Fibroblast of lung (primary cell): ENCODE data around the gene APMAP. TPM values are rescaled to one million over a fixed set of nuclear protein-coding genes. Genes with fewer than 3 reads are reported as not detected.

Experiments
- DNase-seq, 2 donors: peaks; one replicate each; pipeline versions ENCODE4 v3.0.0 to v3.0.0-alpha.2; 2010; ENCODE audit warnings: low read depth in 2 of 2
- H2AFZ ChIP-seq: 2 replicates; pipeline ENCODE4 v1.5.1; 2012; ENCODE audit warnings: low read length, control low read depth, inconsistent platforms
- H3K27ac ChIP-seq: 2 replicates; pipeline ENCODE4 v1.5.1; 2011; ENCODE audit warnings: low read length, control low read depth; ENCODE audit not compliant: insufficient read depth
- H3K27me3 ChIP-seq: 2 replicates; pipeline ENCODE4 v1.5.1; 2011; ENCODE audit warnings: mild to moderate bottlenecking, low read length; ENCODE audit not compliant: control insufficient read depth, insufficient read depth
- H3K36me3 ChIP-seq: 2 replicates; pipeline ENCODE4 v1.5.1; 2011; ENCODE audit warnings: low read length; ENCODE audit not compliant: control insufficient read depth, insufficient read depth
- H3K4me1 ChIP-seq: 2 replicates; pipeline ENCODE4 v1.5.1; 2011; ENCODE audit warnings: low read length; ENCODE audit not compliant: control insufficient read depth, insufficient read depth; ENCODE audit errors: extremely low read depth
- H3K4me2 ChIP-seq: 2 replicates; pipeline ENCODE4 v1.5.1; 2011; ENCODE audit warnings: low read length, control low read depth; ENCODE audit not compliant: insufficient read depth; ENCODE audit errors: extremely low read depth
- H3K4me3 ChIP-seq, 4 experiments: fragments of 200-600 bp in 1 of 4; sonication (generic) in 1 of 4; replicated peaks in 1 of 4; 2 replicates each; pipeline ENCODE4 v1.5.1; 2011 to 2016; ENCODE audit warnings: low read length in 4 of 4, low read depth in 3 of 4, mild to moderate bottlenecking in 3 of 4, control low read depth in 2 of 4, inconsistent platforms in 1 of 4, mixed read lengths in 1 of 4; ENCODE audit not compliant: insufficient read depth in 1 of 4; ENCODE audit errors: control extremely low read depth in 1 of 4
- H3K79me2 ChIP-seq: 2 replicates; pipeline ENCODE4 v1.5.1; 2012; ENCODE audit warnings: mild to moderate bottlenecking, low read length, inconsistent platforms; ENCODE audit not compliant: control insufficient read depth, insufficient read depth
- H3K9ac ChIP-seq: 2 replicates; pipeline ENCODE4 v1.5.1; 2011; ENCODE audit warnings: mild to moderate bottlenecking, low read length, control low read depth; ENCODE audit not compliant: insufficient read depth
- H3K9me3 ChIP-seq: 2 replicates; pipeline ENCODE4 v1.5.1; 2012; ENCODE audit warnings: low read depth, low read length; ENCODE audit not compliant: control insufficient read depth, insufficient read depth
- H4K20me1 ChIP-seq: 2 replicates; pipeline ENCODE4 v1.5.1; 2011; ENCODE audit warnings: low read length; ENCODE audit not compliant: control insufficient read depth, insufficient read depth; ENCODE audit errors: extremely low read depth
- CTCF ChIP-seq, 2 donors: IDR thresholded peaks in 1 of 2; conservative IDR thresholded peaks in 1 of 2; 1 replicate in 1 of 2; 2 replicates in 1 of 2; pipeline ENCODE4 v1.5.1; 2011 to 2012; ENCODE audit warnings: low read length in 2 of 2, control low read depth in 1 of 2, inconsistent platforms in 1 of 2, low read depth in 1 of 2, mild to moderate bottlenecking in 1 of 2
- EZH2 ChIP-seq: IDR thresholded peaks from 2 replicates; pipeline ENCODE4 v1.5.1; 2012; ENCODE audit warnings: low read length, control low read depth, mild to moderate bottlenecking; ENCODE audit errors: missing control alignments
- polyA plus RNA-seq, 2 donors: library from polyadenylated mRNA; depleted of rRNA in 1 of 2; stranded (reverse) in 1 of 2; unstranded in 1 of 2; fragments of >200 nt; gene quantifications; 2 replicates each; pipeline ENCODE4 v1.2.1, GENCODE V29; 2011 to 2012; ENCODE audit warnings: missing spikeins in 1 of 2
- total RNA-seq: library from RNA; depleted of rRNA; stranded (reverse); fragments of >200 nt; gene quantifications from 2 replicates; pipeline ENCODE4 v1.2.1, GENCODE V29; 2014

Gene APMAP
- total and polyA plus RNA-seq, 2 donors (not counting 1 experiment from before 2014, with no cell fraction given) = 72.5 to 104 TPM

- H3K9me3 ChIP-seq = no peaks in the 10 kb centered on the region
- no peak for TF ChIP-seq EZH2
- no peak for TF ChIP-seq CTCF (conservative IDR thresholded peaks at IDR 0.05 in 1 of 2, IDR thresholded peaks at IDR 0.05 in 1 of 2; ENCODE audit: low read depth in 1 of 2, low read length in 2 of 2)
- H3K4me3 ChIP-seq = no peak overlapping the region
- H2AFZ ChIP-seq = no peak overlapping the region
- no peak overlapping the region for H3K27ac ChIP-seq
- H3K79me2 ChIP-seq = no peaks in the 10 kb centered on the region
- H3K9ac ChIP-seq = no peak overlapping the region
- no peak for DNase-seq
- no peaks in the 10 kb centered on the region for H4K20me1 ChIP-seq
- no peaks in the 10 kb centered on the region for H3K36me3 ChIP-seq
- H3K4me2 ChIP-seq = no peak overlapping the region
- H3K27me3 ChIP-seq = peaks cover 3% of the 10 kb centered on the region
- no peaks in the 10 kb centered on the region for H3K4me1 ChIP-seq
Observed at GRCh38 chr20:25025091-25025861, 32.7 kb upstream of the APMAP start.

- Histone ChIP-seq H3K9ac (no peak overlapping the region), H3K4me2 (no peak overlapping the region), H3K4me3 (no peak overlapping the region), H3K4me1 (no peaks in the 10 kb centered on the region), H3K27me3 (peaks cover 3% of the 10 kb centered on the region), H2AFZ (no peak overlapping the region), H3K9me3 (no peaks in the 10 kb centered on the region), H3K27ac (no peak overlapping the region), H3K36me3 (no peaks in the 10 kb centered on the region), H3K79me2 (no peaks in the 10 kb centered on the region), H4K20me1 (no peaks in the 10 kb centered on the region)
- no peak for DNase-seq
- TF ChIP-seq CTCF (conservative IDR thresholded peaks at IDR 0.05 in 1 of 2, IDR thresholded peaks at IDR 0.05 in 1 of 2; ENCODE audit: low read depth in 1 of 2, low read length in 2 of 2) (no peak), EZH2 (no peak)
Observed at GRCh38 chr20:25024171-25024570, 31.6 kb upstream of the APMAP start.

GRCh38 chr20:25023356-25023755, 30.8 kb upstream of the APMAP start:
- Histone ChIP-seq H3K9ac (no peak overlapping the region), H3K4me1 (no peaks in the 10 kb centered on the region), H3K79me2 (no peaks in the 10 kb centered on the region), H4K20me1 (no peaks in the 10 kb centered on the region), H3K4me3 (no peak overlapping the region), H3K4me2 (no peak overlapping the region), H2AFZ (no peak overlapping the region), H3K36me3 (no peaks in the 10 kb centered on the region), H3K27ac (no peak overlapping the region), H3K27me3 (peaks cover 3% of the 10 kb centered on the region), H3K9me3 (no peaks in the 10 kb centered on the region)
- DNase-seq = no peak
- TF ChIP-seq CTCF (conservative IDR thresholded peaks at IDR 0.05 in 1 of 2, IDR thresholded peaks at IDR 0.05 in 1 of 2; ENCODE audit: low read depth in 1 of 2, low read length in 2 of 2) = no peak
